Kidney epithelial cell (primary cell): ENCODE data around the gene UBE2Z. TPM values are rescaled to one million over a fixed set of nuclear protein-coding genes. Genes with fewer than 3 reads are reported as not detected.
A peak's percentile ranks its signal among the peaks of the same experiment; 100 is the strongest.

ENCODE experiments used
- DNase-seq: peaks from one replicate; pipeline ENCODE4 v3.0.0-alpha.2; 2010; ENCODE audit warnings: low read depth
- H3K27me3 ChIP-seq: 2 replicates; pipeline ENCODE4 v1.6.0; 2011; ENCODE audit warnings: low read length; ENCODE audit not compliant: control insufficient read depth, insufficient read depth
- H3K36me3 ChIP-seq: 2 replicates; pipeline ENCODE4 v1.5.1; 2011; ENCODE audit warnings: low read length; ENCODE audit not compliant: control insufficient read depth, insufficient read depth
- H3K4me3 ChIP-seq: 2 replicates; pipeline ENCODE4 v1.5.1; 2011; ENCODE audit warnings: low read depth, mild to moderate bottlenecking, control low read depth, low read length
- CTCF ChIP-seq: IDR thresholded peaks from 2 replicates; pipeline ENCODE4 v1.5.1; 2011; ENCODE audit warnings: mild to moderate bottlenecking, moderate library complexity, low read length, control low read depth, inconsistent platforms; ENCODE audit not compliant: insufficient read depth, poor library complexity, severe bottlenecking
- total RNA-seq: library from RNA; depleted of rRNA; stranded (reverse); fragments of >200 nt; gene quantifications from 2 replicates; pipeline ENCODE4 v1.2.3, GENCODE V29; 2015

Gene UBE2Z
- total RNA-seq, 1 donor from 2014 or later = 118 TPM

GRCh38 chr17:48915459-48916282 is 7.5 kb downstream of the UBE2Z start:
- H3K36me3 ChIP-seq = peaks cover 3% of the 10 kb centered on the region
- no peak for TF ChIP-seq CTCF
- H3K4me3 ChIP-seq = no peak overlapping the region
- H3K27me3 ChIP-seq = no peaks in the 10 kb centered on the region
- DNase-seq = peak; percentile 66

- no peak overlapping the region for H3K4me3 ChIP-seq
- no peak for DNase-seq
- H3K27me3 ChIP-seq = no peaks in the 10 kb centered on the region
- H3K36me3 ChIP-seq = peaks cover 6% of the 10 kb centered on the region
- no peak for TF ChIP-seq CTCF
Observed at GRCh38 chr17:48925251-48925990, 17.2 kb downstream of the UBE2Z start.

GRCh38 chr17:48925991-48926342 is 17.8 kb downstream of the UBE2Z start:
- TF ChIP-seq CTCF = no peak
- H3K4me3 ChIP-seq = no peak overlapping the region
- no peaks in the 10 kb centered on the region for H3K27me3 ChIP-seq
- peaks cover 6% of the 10 kb centered on the region for H3K36me3 ChIP-seq
- DNase-seq = no peak

- no peak overlapping the region for H3K4me3 ChIP-seq
- no peaks in the 10 kb centered on the region for H3K27me3 ChIP-seq
- no peak for TF ChIP-seq CTCF
- H3K36me3 ChIP-seq = peaks cover 6% of the 10 kb centered on the region
- no peak for DNase-seq
Observed at GRCh38 chr17:48927978-48928745, 20.0 kb downstream of the UBE2Z start.

- no peaks in the 10 kb centered on the region for H3K27me3 ChIP-seq
- no peak overlapping the region for H3K4me3 ChIP-seq
- TF ChIP-seq CTCF = no peak
- DNase-seq = no peak
- peaks cover 6% of the 10 kb centered on the region for H3K36me3 ChIP-seq
Observed at GRCh38 chr17:48928876-48929811, 20.9 kb downstream of the UBE2Z start.
